PC-3 (cell line): ENCODE measurements around the gene KCNH3. TPM values are rescaled to one million over a fixed set of nuclear protein-coding genes. Genes with fewer than 3 reads are reported as not detected.

ENCODE experiments used
- ATAC-seq: fragments of 200-7000 bp; cut with Tn5 transposase; 2 replicates; pipeline ENCODE4 v1.9.1; 2020; ENCODE audit warnings: mild to moderate bottlenecking, moderate library complexity
- BruUV-seq: library from RNA; stranded (reverse); fragments of 400-500 nt; replicated peaks from 2 replicates; lab custom pipeline; 2021; lab: Mats Ljungman, UMichigan
- CTCF ChIA-PET: fragments of 300-600 bp; sonication (Branson Sonifier 250); formaldehyde crosslinking; loops from one replicate; lab custom pipeline; 2022; ENCODE audit warnings: antibody characterized with exemption; lab: Charles Lee
- POLR2A ChIA-PET: fragments of 300-600 bp; sonication (Branson Sonifier 250); formaldehyde crosslinking; loops from one replicate; lab custom pipeline; 2022; ENCODE audit warnings: antibody characterized with exemption; ENCODE audit not compliant: unreplicated experiment; lab: Charles Lee
- DNase-seq: peaks from one replicate; pipeline ENCODE4 v3.0.0-alpha.2; 2015
- H2AFZ ChIP-seq: fragments of 300-600 bp; sonication (generic); 2 replicates; pipeline ENCODE4 v1.6.0; 2016; ENCODE audit warnings: antibody characterized with exemption, low read length
- H3F3A ChIP-seq: fragments of 300-600 bp; sonication (generic); one replicate; pipeline ENCODE4 v1.6.0; 2017; ENCODE audit warnings: antibody characterized with exemption, low read length, control low read depth, mild to moderate bottlenecking; ENCODE audit not compliant: unreplicated experiment
- H3K27ac ChIP-seq: fragments of 300-600 bp; sonication (generic); 2 replicates; pipeline ENCODE4 v1.5.1; 2016; ENCODE audit warnings: mild to moderate bottlenecking, low read length
- H3K27me3 ChIP-seq: fragments of 300-600 bp; sonication (generic); 2 replicates; pipeline ENCODE4 v1.6.1; 2016; ENCODE audit warnings: low read length, mixed read lengths
- H3K36me3 ChIP-seq: fragments of 300-600 bp; sonication (generic); 2 replicates; pipeline ENCODE4 v1.6.1; 2016; ENCODE audit warnings: low read depth, mixed run types, low read length, mixed read lengths
- H3K4me1 ChIP-seq: fragments of 300-600 bp; sonication (generic); 2 replicates; pipeline ENCODE4 v1.5.1; 2016; ENCODE audit warnings: low read length; ENCODE audit not compliant: insufficient read depth
- H3K4me2 ChIP-seq: fragments of 300-600 bp; sonication (generic); 2 replicates; pipeline ENCODE4 v1.6.0; 2016; ENCODE audit warnings: low read length
- H3K4me3 ChIP-seq: fragments of 300-600 bp; sonication (generic); 2 replicates; pipeline ENCODE4 v1.5.1; 2016; ENCODE audit warnings: mild to moderate bottlenecking, low read length, mixed read lengths
- H3K79me2 ChIP-seq: fragments of 300-600 bp; sonication (generic); 2 replicates; pipeline ENCODE4 v1.6.1; 2017; ENCODE audit warnings: low read length, mixed read lengths
- H3K9ac ChIP-seq: fragments of 300-600 bp; sonication (generic); 2 replicates; pipeline ENCODE4 v1.6.0; 2016; ENCODE audit warnings: mild to moderate bottlenecking, low read length
- H3K9me2 ChIP-seq: fragments of 300-600 bp; sonication (generic); replicated peaks from 2 replicates; pipeline ENCODE4 v1.6.1; 2016; ENCODE audit warnings: mixed run types, low read length, mixed read lengths
- H3K9me3 ChIP-seq: fragments of 300-600 bp; sonication (generic); 2 replicates; pipeline ENCODE4 v1.6.1; 2016; ENCODE audit warnings: low read length, mixed read lengths
- H4K20me1 ChIP-seq: fragments of 300-600 bp; sonication (generic); 2 replicates; pipeline ENCODE4 v1.6.1; 2016; ENCODE audit warnings: low read length, mixed read lengths
- EZH2 ChIP-seq: fragments of 300-600 bp; sonication (generic); IDR thresholded peaks from one replicate; pipeline ENCODE4 v1.6.1; 2017; ENCODE audit warnings: antibody characterized with exemption, mild to moderate bottlenecking, low read length; ENCODE audit not compliant: unreplicated experiment
- EZH2phosphoT487 ChIP-seq: fragments of 300-600 bp; sonication (generic); IDR thresholded peaks from 2 replicates; pipeline ENCODE4 v1.6.1; 2018; ENCODE audit warnings: mild to moderate bottlenecking, antibody characterized with exemption, low read length, borderline replicate concordance
- intact Hi-C: fragments of 100-400 bp; cut with micrococcal nuclease; formaldehyde crosslinking; loops from 2 replicates; pipeline ENCODE4 v1.9.0; 2023
- total RNA-seq: library from RNA; depleted of rRNA; stranded (reverse); fragments of >200 nt; gene quantifications from 2 replicates; pipeline ENCODE4 v1.2.3, GENCODE V29; 2014
- TF ChIP-seq, protein P1 (sequence below): fragments of 300-600 bp; sonication (generic); conservative IDR thresholded peaks from 2 replicates; pipeline ENCODE4 v1.5.1; 2017; ENCODE audit warnings: antibody characterized with exemption, low read depth, mild to moderate bottlenecking, low read length

KCNH3 gene
- total RNA-seq, 1 experiment from 2014 or later = 0.07 TPM

DNA sequence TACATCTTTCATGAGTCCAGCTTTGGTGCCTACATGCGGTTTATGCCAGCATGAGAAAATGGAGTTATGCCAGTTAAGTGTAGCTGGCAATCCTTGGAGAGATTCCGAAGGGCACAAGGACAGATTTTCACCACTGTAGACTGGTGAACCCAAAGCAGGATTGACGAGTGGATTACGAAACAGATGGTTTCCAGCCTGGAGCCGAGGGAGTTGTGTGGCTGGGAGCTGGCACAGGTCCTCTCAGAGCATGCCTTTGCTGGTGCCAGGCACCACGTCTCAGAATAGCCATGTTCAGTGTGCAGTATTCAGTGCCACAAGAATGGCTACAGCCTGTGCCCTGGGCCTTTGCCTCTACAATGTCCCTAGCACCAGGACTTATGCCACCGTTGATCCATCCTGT lies 13.2 kb downstream of the KCNH3 start:
- ATAC-seq = no peak
- Histone ChIP-seq H4K20me1 (no peaks in the 10 kb centered on the region), H3K4me3 (no peak overlapping the region), H3K27me3 (no peaks in the 10 kb centered on the region), H3F3A (no peaks in the 10 kb centered on the region), H3K27ac (no peak overlapping the region), H2AFZ (no peak overlapping the region), H3K9ac (no peak overlapping the region), H3K36me3 (peaks cover 6% of the 10 kb centered on the region; the same call in 1 of the 2 replicates), H3K9me2 (no peaks in the 10 kb centered on the region), H3K9me3 (no peaks in the 10 kb centered on the region), H3K4me1 (no peaks in the 10 kb centered on the region), H3K79me2 (no peaks in the 10 kb centered on the region), H3K4me2 (no peak overlapping the region)
- ChIA-PET CTCF (no interaction called here), POLR2A (interaction anchor here (0.5 kb wide), 1 partner anchor 37 kb away, joined by 3 read pairs; no protein-coding TSS in a partner anchor)
- BruUV-seq = no TSS peak
- intact Hi-C loops = loop anchor here (2.0 kb wide), 1 partner anchor 37 kb away; no protein-coding TSS in a partner anchor
- DNase-seq = peak; percentile 24
- TF ChIP-seq EZH2phosphoT487 = no peak
- TF ChIP-seq, protein P1, sequence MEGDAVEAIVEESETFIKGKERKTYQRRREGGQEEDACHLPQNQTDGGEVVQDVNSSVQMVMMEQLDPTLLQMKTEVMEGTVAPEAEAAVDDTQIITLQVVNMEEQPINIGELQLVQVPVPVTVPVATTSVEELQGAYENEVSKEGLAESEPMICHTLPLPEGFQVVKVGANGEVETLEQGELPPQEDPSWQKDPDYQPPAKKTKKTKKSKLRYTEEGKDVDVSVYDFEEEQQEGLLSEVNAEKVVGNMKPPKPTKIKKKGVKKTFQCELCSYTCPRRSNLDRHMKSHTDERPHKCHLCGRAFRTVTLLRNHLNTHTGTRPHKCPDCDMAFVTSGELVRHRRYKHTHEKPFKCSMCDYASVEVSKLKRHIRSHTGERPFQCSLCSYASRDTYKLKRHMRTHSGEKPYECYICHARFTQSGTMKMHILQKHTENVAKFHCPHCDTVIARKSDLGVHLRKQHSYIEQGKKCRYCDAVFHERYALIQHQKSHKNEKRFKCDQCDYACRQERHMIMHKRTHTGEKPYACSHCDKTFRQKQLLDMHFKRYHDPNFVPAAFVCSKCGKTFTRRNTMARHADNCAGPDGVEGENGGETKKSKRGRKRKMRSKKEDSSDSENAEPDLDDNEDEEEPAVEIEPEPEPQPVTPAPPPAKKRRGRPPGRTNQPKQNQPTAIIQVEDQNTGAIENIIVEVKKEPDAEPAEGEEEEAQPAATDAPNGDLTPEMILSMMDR = no peak
- TF ChIP-seq EZH2 = no peak

DNA sequence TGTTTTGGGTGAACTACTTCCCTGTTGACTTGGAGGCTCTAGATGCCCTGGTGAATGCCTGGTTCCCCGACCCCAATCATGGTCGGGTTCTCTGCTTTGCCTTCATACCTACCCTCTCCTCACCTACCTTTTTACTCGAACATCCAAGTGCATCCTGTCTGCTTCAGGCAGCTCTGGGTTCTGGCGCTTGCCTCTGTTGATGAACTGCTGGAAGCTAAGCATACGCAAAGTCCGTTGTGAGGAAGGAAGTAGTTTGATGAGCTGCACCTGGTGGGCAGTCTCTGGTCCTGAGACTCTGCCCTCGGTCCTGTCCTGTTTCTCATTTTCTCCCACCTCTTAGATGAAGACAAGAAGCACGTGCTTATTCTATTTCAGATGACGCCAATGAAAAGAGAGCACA lies 13.6 kb downstream of the KCNH3 start:
- BruUV-seq = no TSS peak
- Histone ChIP-seq H3F3A (no peaks in the 10 kb centered on the region), H2AFZ (no peak overlapping the region), H3K36me3 (peaks cover 6% of the 10 kb centered on the region; the same call in 1 of the 2 replicates), H3K27ac (no peak overlapping the region), H3K4me3 (no peak overlapping the region), H3K9me3 (no peaks in the 10 kb centered on the region), H3K4me1 (no peaks in the 10 kb centered on the region), H4K20me1 (no peaks in the 10 kb centered on the region), H3K9me2 (no peaks in the 10 kb centered on the region), H3K4me2 (no peak overlapping the region), H3K27me3 (no peaks in the 10 kb centered on the region), H3K9ac (no peak overlapping the region), H3K79me2 (no peaks in the 10 kb centered on the region)
- intact Hi-C loops = loop anchor here (2.0 kb wide), 1 partner anchor 38 kb away; no protein-coding TSS in a partner anchor
- POLR2A ChIA-PET = no interaction called here
- no peak for DNase-seq
- CTCF ChIA-PET = interaction anchor here (0.6 to 1.5 kb wide), 4 partner anchors 20 to 264 kb away, joined by 3 to 9 read pairs (median 4); no protein-coding TSS in a partner anchor
- no peak for ATAC-seq
- TF ChIP-seq EZH2phosphoT487 (no peak), EZH2 (no peak)
- TF ChIP-seq, protein P1 = no peak

DNA sequence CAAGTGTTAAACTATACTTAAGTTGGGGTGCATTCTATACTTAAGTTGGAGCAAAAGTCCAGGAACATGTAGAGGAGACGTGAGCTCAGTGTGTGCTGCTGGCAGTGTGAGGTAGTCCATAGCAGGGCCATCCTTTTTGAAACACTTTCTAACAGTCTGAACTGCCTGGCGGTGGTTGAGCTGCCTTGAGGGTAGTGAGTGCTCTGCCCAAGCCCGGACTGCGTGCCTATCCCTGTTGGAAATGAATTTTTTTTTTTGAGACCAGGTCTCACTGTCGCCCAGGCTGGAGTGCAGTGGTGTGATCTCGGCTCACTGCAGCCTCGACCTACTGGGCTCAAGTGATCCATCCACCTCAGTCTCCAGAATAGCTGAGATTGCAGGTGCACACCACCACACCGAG lies 14.1 kb downstream of the KCNH3 start:
- ATAC-seq = no peak
- H3K4me2 ChIP-seq = no peak overlapping the region
- H3K27ac ChIP-seq = no peak overlapping the region
- CTCF ChIA-PET = interaction anchor here (0.6 to 1.6 kb wide), 6 partner anchors 11 to 264 kb away, joined by 3 to 9 read pairs (median 3); no protein-coding TSS in a partner anchor
- no peak overlapping the region for H3K4me3 ChIP-seq
- H3K27me3 ChIP-seq = no peaks in the 10 kb centered on the region
- no peaks in the 10 kb centered on the region for H4K20me1 ChIP-seq
- intact Hi-C loops = loop anchor here (1.0 to 2.0 kb wide), 3 partner anchors 27 to 222 kb away; no protein-coding TSS in a partner anchor
- no TSS peak for BruUV-seq
- H3K79me2 ChIP-seq = no peaks in the 10 kb centered on the region
- POLR2A ChIA-PET = no interaction called here
- H3K9me3 ChIP-seq = no peaks in the 10 kb centered on the region
- H3K9me2 ChIP-seq = no peaks in the 10 kb centered on the region
- TF ChIP-seq EZH2phosphoT487 (no peak), EZH2 (no peak)
- TF ChIP-seq, protein P1 = no peak
- H3K4me1 ChIP-seq = no peaks in the 10 kb centered on the region
- H2AFZ ChIP-seq = no peak overlapping the region
- peaks cover 6% of the 10 kb centered on the region; the same call in 1 of the 2 replicates for H3K36me3 ChIP-seq
- H3F3A ChIP-seq = no peaks in the 10 kb centered on the region
- no peak for DNase-seq
- no peak overlapping the region for H3K9ac ChIP-seq
